ENCODE measurements around the gene CATSPERD.

Gene CATSPERD

GRCh38 chr19:5809053-5809452 is 88.6 kb downstream of the CATSPERD start:
- no peak for FAIRE-seq

GRCh38 chr19:5809469-5809868 is 89.0 kb downstream of the CATSPERD start:
- FAIRE-seq, result no peak

- FAIRE-seq, result no peak
Observed at GRCh38 chr19:5811117-5811516, 90.7 kb downstream of the CATSPERD start.

GRCh38 chr19:5814123-5814851 is 93.8 kb downstream of the CATSPERD start:
- FAIRE-seq, result no peak

GRCh38 chr19:5814852-5815246 is 94.4 kb downstream of the CATSPERD start:
- no peak for FAIRE-seq

- FAIRE-seq, result no peak
Observed at GRCh38 chr19:5817218-5817617, 96.8 kb downstream of the CATSPERD start.

GRCh38 chr19:5818594-5818993 is 98.2 kb downstream of the CATSPERD start:
- FAIRE-seq, result no peak

- no peak for FAIRE-seq
Observed at GRCh38 chr19:5820785-5821184, 100.3 kb downstream of the CATSPERD start.

GRCh38 chr19:5821521-5822180 is 101.2 kb downstream of the CATSPERD start:
- FAIRE-seq, result no peak

- no peak for FAIRE-seq
Observed at GRCh38 chr19:5822181-5822844, 101.9 kb downstream of the CATSPERD start.

GRCh38 chr19:5823579-5824281 is 103.3 kb downstream of the CATSPERD start:
- no peak for FAIRE-seq

GRCh38 chr19:5824751-5825150 is 104.3 kb downstream of the CATSPERD start:
- FAIRE-seq, result no peak

GRCh38 chr19:5825178-5825577 is 104.7 kb downstream of the CATSPERD start:
- no peak for FAIRE-seq

- FAIRE-seq, result no peak
Observed at GRCh38 chr19:5826531-5827341, 106.3 kb downstream of the CATSPERD start.

GRCh38 chr19:5827342-5827890 is 107.0 kb downstream of the CATSPERD start:
- no peak for FAIRE-seq

- FAIRE-seq, result no peak
Observed at GRCh38 chr19:5827891-5828660, 107.6 kb downstream of the CATSPERD start.

Measured in A204.1 (cell line).